ENCODE results near the gene SFI1.
A peak's percentile ranks its signal among the peaks of the same experiment; 100 is the strongest.
"Not testable (repeated sequence)": the region's sequence is repeated elsewhere in the genome, so short reads cannot be mapped to it uniquely, and the experiment has no call there.

The SFI1 gene, protein sequence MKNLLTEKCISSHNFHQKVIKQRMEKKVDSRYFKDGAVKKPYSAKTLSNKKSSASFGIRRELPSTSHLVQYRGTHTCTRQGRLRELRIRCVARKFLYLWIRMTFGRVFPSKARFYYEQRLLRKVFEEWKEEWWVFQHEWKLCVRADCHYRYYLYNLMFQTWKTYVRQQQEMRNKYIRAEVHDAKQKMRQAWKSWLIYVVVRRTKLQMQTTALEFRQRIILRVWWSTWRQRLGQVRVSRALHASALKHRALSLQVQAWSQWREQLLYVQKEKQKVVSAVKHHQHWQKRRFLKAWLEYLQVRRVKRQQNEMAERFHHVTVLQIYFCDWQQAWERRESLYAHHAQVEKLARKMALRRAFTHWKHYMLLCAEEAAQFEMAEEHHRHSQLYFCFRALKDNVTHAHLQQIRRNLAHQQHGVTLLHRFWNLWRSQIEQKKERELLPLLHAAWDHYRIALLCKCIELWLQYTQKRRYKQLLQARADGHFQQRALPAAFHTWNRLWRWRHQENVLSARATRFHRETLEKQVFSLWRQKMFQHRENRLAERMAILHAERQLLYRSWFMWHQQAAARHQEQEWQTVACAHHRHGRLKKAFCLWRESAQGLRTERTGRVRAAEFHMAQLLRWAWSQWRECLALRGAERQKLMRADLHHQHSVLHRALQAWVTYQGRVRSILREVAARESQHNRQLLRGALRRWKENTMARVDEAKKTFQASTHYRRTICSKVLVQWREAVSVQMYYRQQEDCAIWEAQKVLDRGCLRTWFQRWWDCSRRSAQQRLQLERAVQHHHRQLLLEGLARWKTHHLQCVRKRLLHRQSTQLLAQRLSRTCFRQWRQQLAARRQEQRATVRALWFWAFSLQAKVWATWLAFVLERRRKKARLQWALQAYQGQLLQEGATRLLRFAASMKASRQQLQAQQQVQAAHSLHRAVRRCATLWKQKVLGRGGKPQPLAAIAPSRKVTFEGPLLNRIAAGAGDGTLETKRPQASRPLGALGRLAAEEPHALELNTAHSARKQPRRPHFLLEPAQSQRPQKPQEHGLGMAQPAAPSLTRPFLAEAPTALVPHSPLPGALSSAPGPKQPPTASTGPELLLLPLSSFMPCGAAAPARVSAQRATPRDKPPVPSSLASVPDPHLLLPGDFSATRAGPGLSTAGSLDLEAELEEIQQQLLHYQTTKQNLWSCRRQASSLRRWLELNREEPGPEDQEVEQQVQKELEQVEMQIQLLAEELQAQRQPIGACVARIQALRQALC

DNA sequence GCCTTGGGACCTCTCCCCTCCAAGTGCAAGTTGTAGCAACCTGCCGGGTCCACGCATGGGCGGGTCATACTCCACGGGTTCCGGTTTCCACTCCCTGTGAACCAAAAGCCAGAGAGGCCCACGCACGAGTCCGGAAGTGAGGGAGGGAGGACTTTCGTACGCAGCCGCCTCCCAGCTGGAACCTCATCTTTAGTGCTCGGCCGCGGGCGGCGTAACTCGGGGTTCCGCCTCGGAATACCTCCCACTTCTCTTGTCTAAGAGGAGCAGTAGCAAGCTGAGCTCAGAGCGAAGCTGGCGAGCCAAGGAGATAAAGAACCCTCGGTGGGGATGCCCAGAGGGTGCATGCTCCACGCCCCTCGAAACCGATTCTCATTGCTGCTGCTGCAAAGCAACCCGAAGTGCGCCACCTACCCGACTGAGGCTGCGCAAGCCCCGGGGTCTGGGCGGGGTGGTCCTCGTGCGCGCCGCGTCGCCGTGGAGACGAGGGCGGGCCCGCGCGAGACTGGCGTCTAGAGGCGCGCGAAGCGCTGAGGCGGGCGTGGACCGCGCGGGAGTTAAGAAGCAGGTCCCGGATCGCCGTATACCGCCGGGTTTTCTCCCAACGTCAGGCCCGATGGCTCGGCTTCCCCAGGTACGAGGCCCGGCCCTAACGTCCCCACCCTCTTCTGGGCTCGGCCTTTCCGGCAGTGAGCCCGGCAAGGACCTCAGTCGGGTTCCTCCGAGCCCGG lies at the start of gene SFI1:
SFI1 (plus strand) TSS at position 530 of the 728 bp plus-strand sequence. CDS start 11,749 bp downstream, outside the sequence.
- peak; percentile 96 for DNase-seq (ENCODE audit: low spot score)

DNA sequence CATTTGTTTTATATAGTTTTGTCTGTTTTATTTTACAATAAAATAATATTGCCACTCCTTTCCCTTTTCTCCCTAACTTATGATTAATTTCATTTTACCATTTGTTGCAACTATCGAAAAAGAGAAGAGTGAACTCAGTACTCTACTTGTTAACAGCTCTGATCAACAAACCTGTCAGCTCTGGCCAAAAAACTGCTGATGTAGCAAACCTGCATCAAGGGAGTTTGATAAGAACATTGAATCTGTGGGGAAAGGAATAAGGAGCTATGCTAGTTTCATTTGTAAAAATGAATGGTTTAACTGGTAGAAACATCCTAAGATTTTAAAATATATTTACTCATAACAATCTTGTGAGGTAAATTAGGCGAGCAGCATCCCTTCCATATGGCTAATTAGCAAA lies 49.6 kb upstream of the SFI1 start:
- DNase-seq (ENCODE audit: low spot score) = no peak

DNA sequence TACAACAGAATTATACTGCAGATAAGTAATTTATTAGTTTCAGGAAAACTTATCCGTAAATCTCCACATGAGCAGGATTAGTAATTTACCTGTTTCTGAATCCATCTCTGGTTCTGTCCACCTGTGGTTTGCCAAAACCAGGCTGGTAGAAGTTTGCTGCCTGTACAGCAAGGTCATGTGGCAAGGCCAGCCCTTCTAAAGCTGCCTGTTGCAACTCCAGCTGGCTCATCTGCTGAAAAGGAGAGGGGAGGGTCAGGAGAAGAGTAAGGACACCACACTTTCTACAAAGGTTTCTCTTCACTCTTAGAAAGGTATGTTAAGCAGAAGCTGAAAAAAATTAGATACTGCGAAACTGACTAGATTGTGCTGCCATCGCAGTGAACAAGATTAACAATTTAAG lies 49.0 kb upstream of the SFI1 start:
- no peak for DNase-seq (ENCODE audit: low spot score)

DNA sequence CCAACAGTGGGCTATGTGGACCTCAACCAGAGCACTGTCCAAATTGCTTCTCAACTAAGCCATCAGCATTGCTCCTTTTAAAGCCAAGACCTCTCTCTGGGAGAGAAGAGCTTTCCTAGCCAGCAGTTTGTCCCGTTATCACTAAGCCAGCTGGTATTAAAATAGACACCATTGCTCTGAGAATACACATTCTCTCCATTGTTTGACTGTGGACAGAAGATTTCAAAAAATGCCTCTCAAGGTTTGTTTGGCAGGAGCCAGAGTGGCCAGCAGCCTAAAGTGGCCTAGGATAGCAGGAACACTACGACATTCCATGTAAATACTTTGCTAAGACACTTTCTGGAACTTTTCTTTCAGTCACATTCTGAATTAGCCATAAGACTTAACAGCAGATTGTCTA lies 48.0 kb upstream of the SFI1 start:
- no peak for DNase-seq (ENCODE audit: low spot score)

DNA sequence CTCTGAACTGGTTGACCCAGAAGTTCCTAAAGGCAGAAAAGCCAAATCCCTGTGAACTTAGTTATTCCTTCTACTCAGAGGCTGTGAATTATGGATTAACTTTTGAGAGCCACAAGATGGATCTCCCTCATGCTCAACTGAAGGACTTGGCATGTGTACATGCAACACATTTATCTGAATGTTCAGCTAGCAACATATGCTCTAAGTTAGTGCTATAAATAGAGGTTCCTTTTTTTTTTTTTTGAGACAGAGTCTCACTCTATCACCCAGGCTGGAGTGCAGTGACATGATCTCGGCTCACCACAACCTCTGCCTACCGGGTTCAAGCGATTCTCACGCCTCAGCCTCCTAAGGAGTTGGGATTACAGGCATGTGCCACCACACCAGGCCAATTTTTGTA lies 46.8 kb upstream of the SFI1 start:
- DNase-seq (ENCODE audit: low spot score) = no peak

DNA sequence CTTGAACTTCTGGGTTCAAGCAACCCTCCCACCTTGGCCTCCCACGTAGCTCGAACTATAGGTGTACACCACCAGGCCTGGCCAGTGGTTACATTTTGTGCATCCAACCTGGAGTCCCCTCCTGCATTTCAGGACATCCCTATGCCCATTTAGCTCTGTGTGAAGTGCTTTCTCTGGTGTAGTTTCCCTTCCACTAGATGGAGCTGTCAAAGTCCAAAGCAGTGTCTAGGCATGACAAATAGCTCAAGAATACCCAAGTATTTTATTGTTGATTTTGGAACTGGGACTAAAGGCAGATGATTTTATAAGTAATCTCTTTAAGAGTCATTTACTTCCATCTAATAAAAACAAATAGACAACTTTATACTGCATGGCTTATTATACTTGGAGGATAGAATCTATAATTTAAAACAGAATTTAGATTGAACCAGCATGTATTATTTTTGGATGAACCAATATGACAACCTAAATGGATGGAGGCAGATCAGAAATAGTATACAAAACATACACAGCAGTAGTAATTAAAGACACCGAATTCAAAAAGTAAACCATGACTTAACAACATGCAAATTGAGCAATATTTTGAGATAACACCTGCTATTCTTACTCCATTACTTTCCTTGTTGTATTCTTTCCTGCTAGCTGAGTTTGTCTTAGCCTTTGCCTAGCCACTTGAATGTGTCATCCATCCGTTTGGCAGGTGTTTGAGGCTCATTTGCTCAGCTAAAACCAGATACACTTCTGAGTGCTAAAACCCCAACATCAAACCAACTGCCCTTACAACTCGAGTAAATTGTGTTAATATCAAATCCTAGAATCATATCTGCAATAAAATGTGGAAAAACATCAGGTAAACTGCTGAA lies 44.4 kb upstream of the SFI1 start:
- DNase-seq (ENCODE audit: low spot score) = peak; percentile 36

DNA sequence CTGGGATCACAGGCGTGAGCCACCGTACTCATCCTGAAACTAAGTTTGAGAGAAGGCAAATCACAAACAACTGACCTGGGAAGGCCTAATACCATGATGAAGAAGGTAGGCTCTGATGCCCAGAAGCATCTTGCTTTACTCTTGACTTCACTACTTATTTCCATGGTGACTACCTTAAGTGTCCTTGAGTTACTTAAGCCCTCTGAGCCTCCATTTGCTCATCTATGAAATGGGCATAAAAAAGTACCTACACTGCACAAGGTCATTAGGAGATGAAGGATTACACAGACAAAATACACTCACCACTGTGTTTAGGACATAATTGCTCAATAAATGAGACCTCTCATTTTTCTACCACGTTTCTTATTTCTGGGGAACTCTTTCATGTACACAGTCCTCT lies 34.6 kb upstream of the SFI1 start:
- DNase-seq (ENCODE audit: low spot score) = no peak

DNA sequence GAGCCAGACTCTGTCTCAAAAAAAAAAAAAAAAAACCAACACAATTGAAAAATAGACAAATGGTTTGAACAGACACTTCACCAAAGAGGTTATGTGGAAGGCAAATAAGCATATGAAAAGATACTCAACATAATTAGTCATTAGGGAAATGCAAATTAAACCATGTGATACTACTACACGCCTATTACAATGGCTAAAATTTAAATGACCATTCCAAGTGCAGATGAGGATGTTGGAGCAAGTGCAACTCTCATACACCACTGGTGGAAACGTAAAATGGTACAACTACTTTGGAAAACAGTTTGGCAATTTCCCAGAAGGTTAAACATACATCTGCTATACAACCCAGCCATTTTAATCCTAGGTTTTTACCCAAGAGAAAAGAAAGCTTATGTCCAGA lies 31.0 kb upstream of the SFI1 start:
- no peak for DNase-seq (ENCODE audit: low spot score)

DNA sequence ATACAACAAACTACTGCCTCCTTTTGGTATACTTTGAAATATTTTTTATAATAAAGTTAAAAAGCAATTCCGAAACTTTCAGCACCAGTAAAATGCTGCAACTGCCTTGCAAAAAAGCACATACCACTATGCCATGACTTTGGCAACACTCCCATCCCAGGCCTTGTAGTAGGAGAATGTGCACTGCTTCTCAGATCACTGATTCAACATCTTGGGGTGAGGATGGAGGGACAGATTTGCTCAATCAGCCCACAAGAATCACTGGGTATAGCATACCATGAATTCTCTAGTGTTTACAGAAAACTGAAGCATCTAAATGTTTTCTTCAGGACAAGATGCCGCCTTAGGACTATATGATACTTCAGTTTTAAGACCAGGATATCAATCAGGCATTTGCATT lies 21.6 kb upstream of the SFI1 start:
- DNase-seq (ENCODE audit: low spot score) = no peak

DNA sequence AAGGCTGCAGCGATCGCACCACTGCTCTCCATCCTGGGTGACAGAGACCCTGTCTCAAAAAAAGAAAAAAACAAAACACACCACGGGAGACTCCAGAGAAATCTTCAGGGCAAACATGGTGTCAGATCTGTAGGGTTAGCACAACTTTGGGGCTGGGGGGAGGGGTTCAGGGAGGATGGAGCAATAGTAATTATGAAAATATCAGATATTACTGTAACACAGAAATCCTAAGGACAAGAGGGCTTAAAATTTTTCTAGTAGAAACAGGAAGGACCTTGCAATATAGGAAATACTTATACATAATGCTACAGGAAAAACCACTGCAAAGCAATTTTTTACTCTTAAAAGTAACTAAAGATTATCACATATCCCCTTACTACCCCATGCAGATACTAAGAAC lies 20.5 kb upstream of the SFI1 start:
- peak; percentile 38 for DNase-seq (ENCODE audit: low spot score)

DNA sequence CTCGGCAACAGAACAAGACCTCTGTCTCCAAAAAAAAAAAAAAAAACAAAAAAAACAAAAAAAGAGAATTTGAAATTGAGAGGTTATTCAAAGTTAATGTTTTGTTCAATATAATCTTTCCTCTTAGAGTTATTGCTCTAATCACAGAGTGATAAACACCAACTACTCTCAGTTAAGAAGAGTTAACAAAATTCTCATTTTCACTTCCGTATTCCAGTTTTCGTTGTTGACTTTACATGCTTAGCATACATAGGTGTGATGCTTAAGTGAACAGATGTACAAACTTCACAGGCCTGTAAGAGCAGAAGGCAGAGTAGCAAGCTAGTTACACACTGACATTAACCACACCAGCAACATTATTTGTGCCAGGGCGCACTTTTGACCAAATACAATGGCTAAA lies 19.0 kb upstream of the SFI1 start:
- DNase-seq (ENCODE audit: low spot score) = no peak

DNA sequence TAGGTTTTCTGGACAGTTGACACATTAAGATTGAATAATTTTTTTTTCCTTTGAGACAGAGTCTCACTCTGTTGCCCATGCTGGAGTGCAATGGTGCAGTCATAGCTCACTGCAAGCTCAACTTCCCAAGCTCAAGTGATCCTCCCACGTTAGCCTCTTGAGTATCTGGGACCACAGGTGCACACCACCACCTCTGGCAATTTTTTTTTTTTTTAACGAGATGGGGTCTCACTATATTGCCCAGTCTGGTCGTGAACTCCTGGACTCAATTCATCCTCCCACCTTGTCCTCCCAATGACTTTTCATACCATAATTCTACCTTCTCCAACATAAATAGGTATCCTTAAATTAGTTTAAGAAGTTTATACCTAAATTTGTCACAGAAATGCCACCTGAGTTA lies 15.2 kb upstream of the SFI1 start:
- DNase-seq (ENCODE audit: low spot score) = no peak

DNA sequence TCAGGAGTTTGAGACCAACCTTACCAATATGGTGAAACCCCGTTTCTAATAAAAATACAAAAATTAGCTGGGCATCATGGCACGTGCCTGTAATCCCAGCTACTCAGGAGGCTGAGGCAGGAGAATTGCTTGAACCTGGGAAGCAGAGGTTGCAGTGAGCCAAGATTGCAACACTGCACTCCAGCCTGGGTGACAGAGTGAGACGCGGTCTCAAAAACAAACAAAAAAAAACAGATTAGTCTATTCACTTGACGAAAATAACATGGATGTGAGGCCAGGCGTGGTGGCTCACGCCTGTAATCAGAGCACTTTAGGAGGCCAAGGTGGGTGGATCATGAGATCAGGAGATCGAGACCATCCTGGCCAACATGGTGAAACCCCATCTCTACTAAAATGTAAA lies 13.9 kb upstream of the SFI1 start:
- not testable (repeated sequence) for DNase-seq (ENCODE audit: low spot score)

DNA sequence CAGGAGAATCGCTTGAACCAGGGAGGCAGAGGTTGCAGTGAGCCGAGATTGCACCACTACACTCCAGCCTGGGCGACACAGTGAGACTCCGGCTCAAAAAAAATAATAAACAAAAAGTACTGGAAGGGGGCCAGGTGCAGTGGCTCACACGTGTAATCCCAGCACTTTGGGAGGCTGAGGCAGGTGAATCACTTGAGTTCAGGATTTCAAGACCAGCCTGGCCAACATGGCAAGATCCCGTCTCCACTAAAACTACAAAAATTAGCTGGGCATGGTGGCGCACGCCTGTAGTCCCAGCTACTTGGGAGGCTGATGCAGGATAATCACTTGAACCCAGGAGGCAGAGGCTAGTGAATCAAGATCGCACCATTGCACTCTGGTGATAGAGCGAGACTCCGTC lies 10.0 kb upstream of the SFI1 start:
- DNase-seq (ENCODE audit: low spot score) = not testable (repeated sequence)

DNA sequence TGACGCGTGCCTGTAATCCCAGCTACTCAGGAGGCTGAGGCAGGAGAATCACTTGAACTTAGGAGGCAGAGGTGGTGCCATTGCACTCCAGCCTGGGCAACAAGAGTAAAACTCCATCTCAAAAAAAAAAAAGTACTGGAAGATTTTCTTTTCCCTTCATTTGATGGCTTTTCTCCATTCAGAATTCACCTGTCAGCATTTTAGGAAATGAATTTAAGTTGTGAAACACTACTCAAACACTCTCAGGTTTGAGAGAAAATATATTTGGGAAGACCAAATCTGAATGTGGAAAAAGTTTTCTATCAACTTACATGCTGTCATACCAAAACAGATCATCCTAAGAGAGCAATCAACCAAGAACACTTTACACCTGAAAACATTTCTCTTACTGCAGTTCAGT lies 9.4 kb upstream of the SFI1 start:
- DNase-seq (ENCODE audit: low spot score) = no peak

DNA sequence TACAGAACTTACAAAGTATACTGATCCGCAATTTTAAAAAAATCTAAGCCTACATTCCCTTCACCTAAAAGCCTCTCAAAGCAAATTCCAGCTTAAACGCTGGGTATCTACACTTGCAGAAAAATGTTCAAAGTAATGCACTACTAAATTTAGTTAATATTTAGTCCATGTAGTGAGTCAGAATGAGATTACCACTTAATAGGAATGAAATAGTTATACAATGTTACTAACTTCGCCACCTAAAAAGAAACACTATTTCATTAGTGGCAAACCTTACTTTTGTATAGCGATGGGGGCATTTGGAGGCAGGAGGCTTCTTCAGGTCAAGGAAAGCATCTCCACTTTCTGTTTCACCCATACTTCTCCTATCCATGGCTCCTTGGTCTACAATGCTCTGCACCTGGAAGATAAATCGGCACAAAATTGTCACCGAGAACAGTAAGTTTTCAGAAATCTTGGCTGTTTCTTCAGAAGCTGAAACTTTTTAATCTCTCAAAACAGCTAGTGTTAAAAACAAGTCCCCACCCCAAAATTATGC lies 7.9 kb upstream of the SFI1 start:
- no peak for DNase-seq (ENCODE audit: low spot score)

DNA sequence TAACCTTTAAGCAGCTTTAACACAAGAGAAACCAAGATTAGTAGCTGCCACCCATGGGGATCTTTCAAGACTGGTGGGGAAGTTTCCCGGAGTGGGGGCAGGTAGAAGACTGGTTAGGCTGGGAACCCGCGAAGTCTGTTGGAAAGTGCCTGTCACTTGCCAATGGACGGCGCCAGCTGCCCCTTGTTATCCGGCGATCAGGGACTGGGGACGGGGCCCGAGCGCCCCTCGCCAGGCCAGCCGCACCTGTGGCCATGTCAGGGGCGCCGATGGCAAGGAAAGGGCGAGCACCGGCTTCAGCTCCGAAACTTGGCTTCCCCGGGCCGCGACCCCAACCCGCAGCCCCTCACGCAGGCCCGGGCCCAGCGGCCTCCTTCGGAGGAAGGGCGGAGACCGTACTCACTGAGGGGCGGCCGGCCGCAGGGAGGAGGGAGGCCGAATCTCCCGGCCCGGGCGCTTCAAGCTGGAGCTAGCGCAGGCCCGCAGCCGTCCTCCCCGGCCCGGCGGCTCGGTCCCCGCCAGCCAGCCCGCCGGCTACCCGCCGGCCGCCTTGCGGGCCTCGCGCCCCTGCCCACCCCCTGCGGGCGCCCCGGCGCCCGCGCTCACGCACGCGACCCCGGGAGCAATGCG lies 7.2 kb upstream of the SFI1 start:
- no peak for DNase-seq (ENCODE audit: low spot score)

DNA sequence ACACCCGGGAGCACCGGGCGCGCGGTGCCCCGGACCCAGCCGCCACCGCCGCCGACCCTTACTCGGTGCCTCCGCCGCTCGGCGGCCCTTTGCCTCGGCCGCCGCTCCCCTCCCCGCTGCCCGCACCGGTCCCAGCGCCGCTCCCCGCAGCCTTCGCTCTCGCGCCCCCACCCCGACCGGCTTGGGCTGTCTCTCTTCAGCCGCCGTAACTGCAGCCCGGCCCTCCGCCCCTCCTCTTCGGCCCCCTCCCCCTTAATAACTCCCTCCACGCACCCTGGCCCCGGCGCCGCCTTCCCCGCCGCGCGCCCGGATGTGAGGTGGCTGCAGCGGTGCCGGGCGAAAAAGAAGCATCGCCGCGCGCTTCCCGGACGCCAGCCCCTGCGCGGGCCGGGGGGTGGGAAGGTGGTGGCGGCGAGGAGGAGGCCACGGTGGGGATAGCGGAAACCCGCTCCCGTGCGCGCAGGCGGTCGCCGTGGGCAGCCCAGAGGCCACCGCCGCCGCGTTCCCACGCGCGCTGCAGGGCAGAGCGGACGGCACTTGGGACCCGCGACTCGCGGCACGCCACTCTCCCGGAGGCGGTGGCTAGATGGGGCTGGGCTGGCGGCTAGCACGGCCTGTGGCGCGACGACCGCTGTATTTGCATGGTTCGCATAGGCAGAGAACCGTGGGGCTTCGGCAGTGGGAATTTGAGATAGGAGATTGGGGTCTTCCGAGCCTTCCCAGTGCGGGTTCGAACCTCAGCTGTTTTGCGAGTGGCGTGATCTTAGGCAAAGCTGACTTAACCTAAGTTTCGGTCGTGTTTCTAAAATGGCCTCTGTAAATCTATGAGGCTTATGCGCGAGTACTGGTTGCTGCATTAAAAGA lies 6.5 kb upstream of the SFI1 start, which contains the start of gene EIF4ENIF1:
EIF4ENIF1 (minus strand) TSS at position 211 of the 864 bp plus-strand sequence. CDS start 1,124 bp downstream, outside the sequence.
- DNase-seq (ENCODE audit: low spot score) = peak; percentile 88

DNA sequence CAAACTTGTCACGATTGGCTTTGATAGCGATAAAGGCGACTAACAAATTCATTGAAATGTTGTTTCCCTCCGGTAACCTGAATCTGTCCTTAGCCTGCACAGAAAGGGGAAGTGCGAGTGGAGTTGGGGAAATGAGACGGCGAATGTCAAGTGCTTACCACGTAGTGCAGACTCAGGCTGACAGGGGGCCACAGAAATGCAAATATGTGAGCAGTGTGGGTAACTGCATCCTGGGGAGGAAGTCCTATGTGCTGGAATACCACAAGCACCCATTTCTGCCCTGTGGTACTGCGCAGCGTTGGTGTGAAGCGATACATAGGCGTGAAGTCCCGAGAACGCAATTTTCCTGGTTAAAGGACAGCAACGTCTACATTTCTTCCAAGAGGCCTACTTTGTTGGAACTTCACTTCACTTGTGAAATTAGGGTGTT lies 5.8 kb upstream of the SFI1 start:
- DNase-seq (ENCODE audit: low spot score) = peak; percentile 64

Measured in activated CD4-positive, alpha-beta T cell treated with anti-CD3 and anti-CD28 coated beads, Interleukin-2, Interleukin-4, amounts not matched to agents 100 ng/mL and 50 ng/mL, durations not matched to agents 16 hours and 8 hours (primary cell).